H1 (cell line): ENCODE measurements around the gene VPS13C. TPM values are rescaled to one million over a fixed set of nuclear protein-coding genes. Genes with fewer than 3 reads are reported as not detected.

ENCODE experiments used
- CTCF ChIA-PET: fragments of 300-600 bp; sonication (Branson Sonifier 250); formaldehyde crosslinking; loops from one replicate; lab custom pipeline; 2021; ENCODE audit not compliant: partially characterized antibody; lab: Charles Lee
- POLR2A ChIA-PET: fragments of 300-600 bp; sonication (Branson Sonifier 250); formaldehyde crosslinking; loops from one replicate; lab custom pipeline; 2021; ENCODE audit warnings: inconsistent platforms; ENCODE audit not compliant: partially characterized antibody; lab: Charles Lee
- DNase-seq, 2 experiments: peaks; one replicate each; pipeline versions ENCODE4 v3.0.0 to v3.0.0-alpha.2; 2010 to 2022; ENCODE audit warnings: low spot score in 2 of 2, low read depth in 1 of 2, mixed read lengths in 1 of 2
- FAIRE-seq: peaks from 2 replicates; lab custom pipeline; 2011; peaks lifted over from hg19 to GRCh38; lab: Jason Lieb, UNC
- H2AFZ ChIP-seq: 2 replicates; pipeline ENCODE4 v1.8.1; 2012; ENCODE audit warnings: low read length, inconsistent platforms
- H2AK5ac ChIP-seq: 2 replicates; pipeline ENCODE4 v1.6.1; 2013; ENCODE audit warnings: low read depth, low read length
- H2BK120ac ChIP-seq: replicated peaks from 2 replicates; pipeline ENCODE3; 2013; ENCODE audit warnings: low read depth, low read length, inconsistent platforms
- H2BK12ac ChIP-seq: 2 replicates; pipeline ENCODE4 v1.6.1; 2013; ENCODE audit warnings: low read depth, low read length
- H2BK15ac ChIP-seq: 2 replicates; pipeline ENCODE4 v1.6.1; 2013; ENCODE audit warnings: low read length
- H2BK20ac ChIP-seq: 2 replicates; pipeline ENCODE4 v1.6.1; 2013; ENCODE audit warnings: low read length
- H2BK5ac ChIP-seq: 2 replicates; pipeline ENCODE4 v1.6.1; 2013; ENCODE audit warnings: low read depth, low read length
- H3K14ac ChIP-seq: 2 replicates; pipeline ENCODE4 v1.6.1; 2013; ENCODE audit warnings: inconsistent platforms; ENCODE audit not compliant: insufficient read length
- H3K18ac ChIP-seq: 2 replicates; pipeline ENCODE4 v1.6.1; 2013; ENCODE audit warnings: low read length; ENCODE audit errors: extremely low read depth
- H3K23ac ChIP-seq: 2 replicates; pipeline ENCODE4 v1.6.1; 2013; ENCODE audit warnings: inconsistent platforms; ENCODE audit not compliant: insufficient read length
- H3K23me2 ChIP-seq: 2 replicates; pipeline ENCODE4 v1.6.1; 2013; ENCODE audit warnings: low read depth, low read length
- H3K27ac ChIP-seq: 2 replicates; pipeline ENCODE4 v1.6.1; 2011; ENCODE audit warnings: low read depth, low read length, inconsistent platforms
- H3K27me3 ChIP-seq, 4 experiments: replicated peaks in 1 of 4; 1 replicate in 1 of 4; 2 replicates in 3 of 4; pipeline versions ENCODE4 v1.6.1 to v1.8.1; 2011 to 2013; ENCODE audit warnings: low read length in 3 of 4, mild to moderate bottlenecking in 3 of 4, inconsistent platforms in 2 of 4, mixed read lengths in 2 of 4, moderate library complexity in 1 of 4; ENCODE audit not compliant: control insufficient read depth in 3 of 4, insufficient read depth in 3 of 4; ENCODE audit errors: extremely low read depth in 1 of 4
- H3K36me3 ChIP-seq, 4 experiments: 2 replicates each; pipeline versions ENCODE4 v1.6.1 to v1.8.1; 2011 to 2013; ENCODE audit warnings: mild to moderate bottlenecking in 4 of 4, low read length in 3 of 4, moderate library complexity in 2 of 4, control low read depth in 1 of 4, inconsistent platforms in 1 of 4; ENCODE audit not compliant: insufficient read depth in 4 of 4, control insufficient read depth in 2 of 4
- H3K4ac ChIP-seq: replicated peaks from 2 replicates; pipeline ENCODE3; 2013; ENCODE audit warnings: low read length, low read depth, mixed read lengths, inconsistent platforms; ENCODE audit not compliant: insufficient read length
- H3K4me1 ChIP-seq, 4 experiments: replicated peaks in 1 of 4; 1 replicate in 1 of 4; 2 replicates in 3 of 4; pipeline versions ENCODE4 v1.6.1 to v1.8.1; 2011 to 2013; ENCODE audit warnings: low read length in 3 of 4, inconsistent platforms in 2 of 4, mixed read lengths in 1 of 4; ENCODE audit not compliant: insufficient read depth in 4 of 4, control insufficient read depth in 3 of 4
- H3K4me2 ChIP-seq, 2 experiments: 2 replicates each; pipeline versions ENCODE4 v1.6.1 to v1.8.1; 2011 to 2013; ENCODE audit warnings: low read depth in 2 of 2, low read length in 2 of 2, control low read depth in 1 of 2, inconsistent platforms in 1 of 2, mild to moderate bottlenecking in 1 of 2; ENCODE audit not compliant: insufficient read depth in 1 of 2
- H3K4me3 ChIP-seq, 4 experiments: fragments of 200-600, 300-600 bp in 1 of 4; sonication (generic), shearing (Covaris generic), sonication (Bioruptor Twin) in 1 of 4; 2 replicates each; pipeline versions ENCODE4 v1.5.1 to v1.8.1; 2011 to 2016; ENCODE audit warnings: low read length in 4 of 4, low read depth in 3 of 4, control low read depth in 2 of 4, inconsistent platforms in 2 of 4, mild to moderate bottlenecking in 2 of 4, mixed read lengths in 1 of 4, moderate library complexity in 1 of 4; ENCODE audit not compliant: insufficient read depth in 2 of 4; ENCODE audit errors: extremely low read depth in 1 of 4
- H3K56ac ChIP-seq: replicated peaks from 2 replicates; pipeline ENCODE3; 2013; ENCODE audit warnings: low read depth, mild to moderate bottlenecking, mixed read lengths, low read length, inconsistent platforms; ENCODE audit not compliant: insufficient read length
- H3K79me1 ChIP-seq: 2 replicates; pipeline ENCODE4 v1.6.1; 2013; ENCODE audit warnings: low read depth, low read length, control low read depth
- H3K79me2 ChIP-seq, 2 experiments: 2 replicates each; pipeline versions ENCODE4 v1.6.1 to v1.8.1; 2012 to 2013; ENCODE audit warnings: low read length in 2 of 2, mild to moderate bottlenecking in 2 of 2, inconsistent platforms in 1 of 2; ENCODE audit not compliant: insufficient read depth in 2 of 2, control insufficient read depth in 1 of 2
- H3K9ac ChIP-seq, 4 experiments: replicated peaks in 1 of 4; 1 replicate in 1 of 4; 2 replicates in 3 of 4; pipeline versions ENCODE4 v1.6.1 to v1.8.1; 2011 to 2013; ENCODE audit warnings: low read depth in 3 of 4, low read length in 3 of 4, control low read depth in 2 of 4, mild to moderate bottlenecking in 2 of 4, moderate library complexity in 2 of 4, inconsistent platforms in 1 of 4; ENCODE audit errors: extremely low read depth in 1 of 4
- H3K9me3 ChIP-seq, 2 experiments: 2 replicates each; pipeline versions ENCODE4 v1.6.1 to v1.8.1; 2012 to 2013; ENCODE audit warnings: mild to moderate bottlenecking in 2 of 2, moderate library complexity in 2 of 2, control low read depth in 1 of 2, inconsistent platforms in 1 of 2, low read depth in 1 of 2, low read length in 1 of 2, mixed read lengths in 1 of 2; ENCODE audit not compliant: insufficient read depth in 2 of 2
- H4K20me1 ChIP-seq, 2 experiments: replicated peaks in 1 of 2; 2 replicates each; pipeline versions ENCODE3 to v1.8.1; 2011 to 2013; ENCODE audit warnings: inconsistent platforms in 2 of 2, low read length in 2 of 2, mild to moderate bottlenecking in 1 of 2; ENCODE audit not compliant: insufficient read depth in 2 of 2, control insufficient read depth in 1 of 2
- H4K5ac ChIP-seq: 2 replicates; pipeline ENCODE4 v1.6.1; 2013; ENCODE audit warnings: low read length, low read depth, mixed read lengths, inconsistent platforms; ENCODE audit not compliant: insufficient read length
- H4K8ac ChIP-seq: 2 replicates; pipeline ENCODE4 v1.8.0; 2013; ENCODE audit warnings: mild to moderate bottlenecking, moderate library complexity, low read length, inconsistent platforms; ENCODE audit not compliant: insufficient read depth; ENCODE audit errors: extremely low read depth
- H4K91ac ChIP-seq: replicated peaks from 2 replicates; pipeline ENCODE3; 2013; ENCODE audit warnings: low read length, mixed read lengths, inconsistent platforms; ENCODE audit not compliant: insufficient read length
- BCL11A ChIP-seq, 2 experiments: IDR thresholded peaks; one replicate each; pipeline ENCODE4 v1.6.1; 2011; ENCODE audit warnings: low read depth in 2 of 2, low read length in 2 of 2, mild to moderate bottlenecking in 2 of 2
- MAFK ChIP-seq: IDR thresholded peaks from 2 replicates; pipeline ENCODE4 v1.6.1; 2012; ENCODE audit warnings: low read depth, mild to moderate bottlenecking, improper control_type of control experiment, low read length
- SP4 ChIP-seq: IDR thresholded peaks from 2 replicates; pipeline ENCODE4 v1.6.1; 2012; ENCODE audit warnings: low read length, inconsistent platforms
- WGBS, 2 experiments: shearing (Covaris generic) in 1 of 2; methylation state at CpG; one replicate each; pipeline versions ENCODE4 v1.1.6 to v1.1.7; 2013 to 2015; ENCODE audit warnings: low lambda C conversion rate in 2 of 2, mixed read lengths in 2 of 2, inconsistent platforms in 1 of 2, low coverage in 1 of 2, missing lambda C conversion rate in 1 of 2; ENCODE audit not compliant: insufficient replicate concordance in 2 of 2, insufficient coverage in 1 of 2, insufficient read length in 1 of 2; ENCODE audit errors: extremely low coverage in 1 of 2, missing lambda C conversion rate in 1 of 2; 5-methylcytosine and 5-hydroxymethylcytosine counted together
- polyA plus RNA-seq, 7 experiments: library from polyadenylated mRNA; depleted of rRNA in 3 of 7; stranded (reverse) in 5 of 7; unstranded in 2 of 7; fragments of >200 nt in 5 of 7; fragments of 200-250 nt in 2 of 7; gene quantifications; 1 replicate in 5 of 7; 2 replicates in 1 of 7; 4 replicates in 1 of 7; pipeline versions ENCODE4 v1.2.1 to v1.2.3, GENCODE V29; 2011 to 2013; ENCODE audit warnings: missing spikeins in 2 of 7, mixed read lengths in 2 of 7
- total RNA-seq: library from RNA; stranded (reverse); fragmentation: NEBNext Ultra II Directional; extraction: Animal tissue kit (Norgen Biotek cat#: 25700); gene quantifications from 2 replicates; pipeline ENCODE4 v1.2.1, GENCODE V29; 2021

VPS13C gene
- total and polyA plus RNA-seq, 2 of the 8 experiments (the other 6 are each of a cell fraction or from before 2014, with no cell fraction given) = 4.8 to 18.8 TPM

GRCh38 chr15:62099094-62099601, 38.9 kb upstream of the VPS13C start:
- no peaks in the 10 kb centered on the region for H3K79me1 ChIP-seq
- H3K4ac ChIP-seq = no peak overlapping the region
- CTCF ChIA-PET = interaction anchor here (0.5 to 1.1 kb wide), 2 partner anchors 13 to 20 kb away, joined by 3 read pairs; no protein-coding TSS in a partner anchor
- no peak overlapping the region for H2AFZ ChIP-seq
- H2AK5ac ChIP-seq = no peak overlapping the region
- DNase-seq (no peak), FAIRE-seq (no peak)
- no peak overlapping the region for H3K18ac ChIP-seq
- 87% methylated on average over 7 of the region's 7 CpGs; no CpG with 5 or more reads in 1 of the 2 experiments for WGBS, 2 experiments
- no peak overlapping the region for H2BK120ac ChIP-seq
- TF ChIP-seq BCL11A (IDR thresholded peaks at IDR 0.05; ENCODE audit: low read depth in 2 of 2, low read length in 2 of 2) = no peak
- TF ChIP-seq MAFK = no peak
- no peak for TF ChIP-seq SP4
- no peak overlapping the region for H2BK20ac ChIP-seq
- no peaks in the 10 kb centered on the region for H3K79me2 ChIP-seq
- no peaks in the 10 kb centered on the region for H3K4me1 ChIP-seq
- no peaks in the 10 kb centered on the region for H3K23me2 ChIP-seq
- no peak overlapping the region for H3K4me3 ChIP-seq
- no peak overlapping the region for H2BK5ac ChIP-seq
- H3K14ac ChIP-seq = no peak overlapping the region
- H4K91ac ChIP-seq = no peak overlapping the region
- no peak overlapping the region for H2BK15ac ChIP-seq
- no peak overlapping the region for H4K5ac ChIP-seq
- no peak overlapping the region for H2BK12ac ChIP-seq
- no peak overlapping the region for H3K27ac ChIP-seq
- no peak overlapping the region for H3K4me2 ChIP-seq
- H3K9me3 ChIP-seq = no peaks in the 10 kb centered on the region
- no peak overlapping the region for H4K8ac ChIP-seq
- POLR2A ChIA-PET = interaction anchor here (1.3 kb wide), 1 partner anchor 10 kb away, joined by 3 read pairs; no protein-coding TSS in a partner anchor
- no peak overlapping the region for H3K56ac ChIP-seq
- no peaks in the 10 kb centered on the region for H3K27me3 ChIP-seq
- no peak overlapping the region for H3K9ac ChIP-seq
- no peak overlapping the region for H3K23ac ChIP-seq
- H3K36me3 ChIP-seq = no peaks in the 10 kb centered on the region
- no peaks in the 10 kb centered on the region for H4K20me1 ChIP-seq
